GM12864 (cell line): ENCODE results near the gene GLDC.

ENCODE experiments used
- DNase-seq: peaks from one replicate; pipeline ENCODE4 v3.0.0-alpha.2; 2011; ENCODE audit warnings: low read depth
- H3K4me3 ChIP-seq: 2 replicates; pipeline ENCODE4 v1.5.1; 2011; ENCODE audit warnings: mild to moderate bottlenecking, low read depth, low read length, control low read depth
- CTCF ChIP-seq: IDR thresholded peaks from 2 replicates; pipeline ENCODE4 v1.5.1; 2011; ENCODE audit warnings: low read depth, mild to moderate bottlenecking, moderate library complexity, low read length, control low read depth, inconsistent platforms; ENCODE audit errors: missing control alignments

GLDC gene

GRCh38 chr9:6490863-6491262, 154.7 kb downstream of the GLDC start:
- TF ChIP-seq CTCF = no peak
- DNase-seq = no peak
- H3K4me3 ChIP-seq = no peak overlapping the region

GRCh38 chr9:6489099-6489498, 156.4 kb downstream of the GLDC start:
- no peak overlapping the region for H3K4me3 ChIP-seq
- no peak for TF ChIP-seq CTCF
- no peak for DNase-seq

GRCh38 chr9:6488395-6488794, 157.1 kb downstream of the GLDC start:
- no peak overlapping the region for H3K4me3 ChIP-seq
- TF ChIP-seq CTCF = no peak
- no peak for DNase-seq

- DNase-seq = no peak
- H3K4me3 ChIP-seq = no peak overlapping the region
- no peak for TF ChIP-seq CTCF
Observed at GRCh38 chr9:6484210-6484609, 161.3 kb downstream of the GLDC start.
